Fibroblast of skin of right quadriceps (primary cell): ENCODE results near the gene TTN.

Source experiments
- DNase-seq: peaks from one replicate; pipeline ENCODE4 v3.0.0-alpha.2; 2013

TTN gene

GRCh38 chr2:178807227-178808008 lies at the start of gene TTN:
Gene TTN, minus strand, starts transcription at chr2:178807423. Its CDS starts 2,781 bp downstream, at chr2:178804642.
- DNase-seq: no peak

GRCh38 chr2:178855151-178855550 lies 47.9 kb upstream of the TTN start:
- DNase-seq: no peak

- DNase-seq: no peak
Measured at GRCh38 chr2:178848335-178848734, 41.1 kb upstream of the TTN start.

GRCh38 chr2:178846458-178846802 lies 39.2 kb upstream of the TTN start:
- no peak for DNase-seq

- DNase-seq: peak; percentile 53
Measured at GRCh38 chr2:178845566-178846457, 38.6 kb upstream of the TTN start.

GRCh38 chr2:178844701-178845100 lies 37.5 kb upstream of the TTN start:
- DNase-seq: no peak

- no peak for DNase-seq
Measured at GRCh38 chr2:178844269-178844668, 37.0 kb upstream of the TTN start.

- DNase-seq: no peak
Measured at GRCh38 chr2:178843697-178844096, 36.5 kb upstream of the TTN start.

- DNase-seq: no peak
Measured at GRCh38 chr2:178836807-178837206, 29.6 kb upstream of the TTN start.

- no peak for DNase-seq
Measured at GRCh38 chr2:178834086-178834485, 26.9 kb upstream of the TTN start.

GRCh38 chr2:178833382-178833781 lies 26.2 kb upstream of the TTN start:
- DNase-seq: no peak

GRCh38 chr2:178830451-178830850 lies 23.2 kb upstream of the TTN start:
- no peak for DNase-seq

- DNase-seq: no peak
Measured at GRCh38 chr2:178829981-178830380, 22.8 kb upstream of the TTN start.

- no peak for DNase-seq
Measured at GRCh38 chr2:178829299-178829960, 22.2 kb upstream of the TTN start.

- no peak for DNase-seq
Measured at GRCh38 chr2:178828486-178828881, 21.3 kb upstream of the TTN start.

- DNase-seq: no peak
Measured at GRCh38 chr2:178827739-178828485, 20.7 kb upstream of the TTN start.

- DNase-seq: no peak
Measured at GRCh38 chr2:178827111-178827510, 19.9 kb upstream of the TTN start.

GRCh38 chr2:178825183-178825582 lies 18.0 kb upstream of the TTN start:
- peak; percentile 18 for DNase-seq

GRCh38 chr2:178824181-178824580 lies 17.0 kb upstream of the TTN start:
- no peak for DNase-seq

- no peak for DNase-seq
Measured at GRCh38 chr2:178819992-178820391, 12.8 kb upstream of the TTN start.

GRCh38 chr2:178819147-178819875 lies 12.1 kb upstream of the TTN start:
- no peak for DNase-seq

GRCh38 chr2:178811901-178812300 lies 4.7 kb upstream of the TTN start:
- no peak for DNase-seq
